ENCODE data around the gene FMNL2.

FMNL2 gene

DNA sequence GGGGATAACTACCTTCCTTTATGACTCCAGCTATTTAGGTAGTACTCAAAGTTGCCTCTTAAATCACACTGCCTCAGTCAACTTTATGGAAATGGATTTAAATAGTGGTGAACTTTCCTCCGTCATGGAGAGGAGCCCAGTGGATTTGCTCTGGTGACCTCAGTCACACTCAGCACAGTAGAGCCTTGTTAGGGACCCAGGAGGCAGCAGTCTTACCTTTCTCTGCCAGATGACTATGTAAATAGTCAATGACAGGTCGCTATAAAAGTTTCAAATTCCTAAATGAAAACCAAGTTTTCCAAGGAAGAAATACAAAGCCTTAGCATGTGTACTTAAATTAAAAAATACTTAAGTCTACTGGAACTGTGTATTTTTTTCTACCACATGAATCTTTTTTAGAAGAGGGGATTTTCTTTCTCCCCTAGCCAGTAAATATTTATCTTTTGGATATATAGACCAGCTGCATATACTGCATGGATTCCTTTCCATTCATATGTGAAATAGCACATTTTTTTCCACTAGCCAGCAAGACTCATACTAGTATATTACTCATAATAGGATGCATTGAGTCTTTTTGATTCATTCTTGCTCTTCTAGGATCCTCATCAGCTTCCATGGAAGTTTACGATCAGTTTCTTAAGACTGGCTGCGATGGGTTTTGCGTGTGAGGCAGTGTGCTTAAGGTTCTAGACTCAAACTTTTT lies 147.1 kb downstream of the FMNL2 start:
- H4K8ac ChIP-seq (ENCODE audit: low read depth, low read length) = no peak overlapping the region
- no peak overlapping the region for H3K27ac ChIP-seq (replicated peaks; ENCODE audit: low read length)
- no peak overlapping the region for H3K18ac ChIP-seq (ENCODE audit: low read length)
- no peak overlapping the region for H2BK120ac ChIP-seq (ENCODE audit: low read depth, low read length)
- peaks cover 7 to 25% of the 10 kb centered on the region in 2 donors for H3K4me1 ChIP-seq (ENCODE audit: control insufficient read depth in 2 of 2, insufficient read depth in 1 of 2, low read depth in 1 of 2, low read length in 2 of 2)
- no peaks in the 10 kb centered on the region for H3K9me3 ChIP-seq (replicated peaks in 1 of 2; ENCODE audit: control insufficient read depth in 2 of 2, insufficient read depth in 1 of 2, low read depth in 1 of 2, low read length in 2 of 2)
- no peak overlapping the region for H3K4me2 ChIP-seq (ENCODE audit: insufficient read depth, low read length, poor library complexity, severe bottlenecking)
- H3K4ac ChIP-seq (ENCODE audit: low read length) = no peak overlapping the region
- no peak overlapping the region for H2BK12ac ChIP-seq (ENCODE audit: low read length)
- no peak overlapping the region for H3K4me3 ChIP-seq (ENCODE audit: low read length in 2 of 2)
- H3K27me3 ChIP-seq (ENCODE audit: control insufficient read depth in 3 of 3, insufficient read depth in 3 of 3, low read depth in 1 of 3, low read length in 3 of 3) = no peaks in the 10 kb centered on the region
- no CpG with 5 or more reads among the region's 5 CpGs for WGBS, 2 donors (ENCODE audit: extremely low coverage in 2 of 2, insufficient read length in 2 of 2, insufficient replicate concordance in 1 of 2)
- H2AFZ ChIP-seq (ENCODE audit: low read length) = no peak overlapping the region
- H3K36me3 ChIP-seq (replicated peaks in 1 of 2; ENCODE audit: control insufficient read depth in 2 of 2, insufficient read depth in 2 of 2, low read length in 2 of 2) = peaks cover 0 to 6% of the 10 kb centered on the region in 2 donors
- H4K91ac ChIP-seq (ENCODE audit: low read depth, low read length, poor library complexity) = no peak overlapping the region
- no peak overlapping the region for H2BK5ac ChIP-seq (ENCODE audit: low read length)
- H3K79me1 ChIP-seq (ENCODE audit: low read depth, low read length) = peaks cover 4% of the 10 kb centered on the region
- DNase-seq (ENCODE audit: low spot score) = no peak
- H2BK15ac ChIP-seq (ENCODE audit: low read length) = no peak overlapping the region
- no peak overlapping the region for H3K14ac ChIP-seq (ENCODE audit: low read length)
- no peak overlapping the region for H3K23ac ChIP-seq (ENCODE audit: low read depth, low read length, poor library complexity)
- no peak overlapping the region for H3K9ac ChIP-seq (ENCODE audit: low read depth, low read length, poor library complexity)
- no peak overlapping the region for H2AK5ac ChIP-seq (ENCODE audit: low read depth, low read length)

DNA sequence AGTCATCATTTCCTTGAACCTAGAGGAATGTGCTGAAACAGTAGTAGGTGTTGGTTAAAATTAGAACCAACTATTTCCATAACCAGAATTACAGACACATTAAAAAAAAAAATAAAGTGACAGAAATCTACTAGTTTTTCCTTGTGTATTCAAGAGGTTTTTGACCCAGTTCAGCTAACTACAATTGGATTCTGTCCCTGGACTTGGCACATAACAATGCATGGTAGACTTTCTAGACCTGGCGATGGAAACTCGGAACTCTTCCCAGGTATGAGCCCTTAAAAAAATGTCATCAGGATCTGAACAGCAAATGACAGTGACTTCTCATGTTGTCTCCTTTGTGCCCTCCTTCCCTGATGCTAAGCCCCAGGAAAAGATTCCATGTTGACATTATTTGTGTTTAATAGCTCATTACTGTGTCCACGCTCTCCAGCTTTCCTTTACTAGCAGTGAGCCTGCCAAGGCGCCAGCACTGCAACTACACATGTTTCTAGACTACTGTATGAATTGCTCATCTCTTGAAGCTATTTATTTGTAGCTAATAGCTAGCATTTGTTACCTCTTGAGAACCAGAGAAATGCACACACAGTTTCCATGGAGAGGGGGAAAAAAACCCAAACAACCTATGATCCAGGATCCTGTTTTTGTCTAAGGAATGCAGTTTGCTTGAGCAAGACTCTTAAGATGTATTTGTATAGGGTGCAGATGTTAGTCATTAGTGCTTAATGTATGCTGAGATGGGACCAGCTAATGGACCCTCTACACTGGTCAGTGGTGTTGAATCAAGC lies 148.5 kb downstream of the FMNL2 start:
- no peak overlapping the region for H2AFZ ChIP-seq (ENCODE audit: low read length)
- no peak overlapping the region for H3K14ac ChIP-seq (ENCODE audit: low read length)
- no peak overlapping the region for H2BK5ac ChIP-seq (ENCODE audit: low read length)
- no peak overlapping the region for H4K91ac ChIP-seq (ENCODE audit: low read depth, low read length, poor library complexity)
- H3K23ac ChIP-seq (ENCODE audit: low read depth, low read length, poor library complexity) = no peak overlapping the region
- no peak overlapping the region for H2BK12ac ChIP-seq (ENCODE audit: low read length)
- peaks cover 7 to 35% of the 10 kb centered on the region in 2 donors for H3K4me1 ChIP-seq (ENCODE audit: control insufficient read depth in 2 of 2, insufficient read depth in 1 of 2, low read depth in 1 of 2, low read length in 2 of 2)
- DNase-seq (ENCODE audit: low spot score) = no peak
- no CpG with 5 or more reads among the region's 4 CpGs for WGBS, 2 donors (ENCODE audit: extremely low coverage in 2 of 2, insufficient read length in 2 of 2, insufficient replicate concordance in 1 of 2)
- no peak overlapping the region for H2BK15ac ChIP-seq (ENCODE audit: low read length)
- H3K9ac ChIP-seq (ENCODE audit: low read depth, low read length, poor library complexity) = no peak overlapping the region
- H3K36me3 ChIP-seq (replicated peaks in 1 of 2; ENCODE audit: control insufficient read depth in 2 of 2, insufficient read depth in 2 of 2, low read length in 2 of 2) = peaks cover 0 to 6% of the 10 kb centered on the region in 2 donors
- peaks cover 4% of the 10 kb centered on the region for H3K79me1 ChIP-seq (ENCODE audit: low read depth, low read length)
- H3K27me3 ChIP-seq (ENCODE audit: control insufficient read depth in 3 of 3, insufficient read depth in 3 of 3, low read depth in 1 of 3, low read length in 3 of 3) = no peaks in the 10 kb centered on the region
- no peak overlapping the region for H3K4me2 ChIP-seq (ENCODE audit: insufficient read depth, low read length, poor library complexity, severe bottlenecking)
- no peak overlapping the region for H3K4ac ChIP-seq (ENCODE audit: low read length)
- no peaks in the 10 kb centered on the region for H3K9me3 ChIP-seq (replicated peaks in 1 of 2; ENCODE audit: control insufficient read depth in 2 of 2, insufficient read depth in 1 of 2, low read depth in 1 of 2, low read length in 2 of 2)
- H4K8ac ChIP-seq (ENCODE audit: low read depth, low read length) = no peak overlapping the region
- no peak overlapping the region for H2AK5ac ChIP-seq (ENCODE audit: low read depth, low read length)
- no peak overlapping the region for H3K27ac ChIP-seq (replicated peaks; ENCODE audit: low read length)
- H3K4me3 ChIP-seq (ENCODE audit: low read length in 2 of 2) = no peak overlapping the region
- no peak overlapping the region for H2BK120ac ChIP-seq (ENCODE audit: low read depth, low read length)
- no peak overlapping the region for H3K18ac ChIP-seq (ENCODE audit: low read length)

DNA sequence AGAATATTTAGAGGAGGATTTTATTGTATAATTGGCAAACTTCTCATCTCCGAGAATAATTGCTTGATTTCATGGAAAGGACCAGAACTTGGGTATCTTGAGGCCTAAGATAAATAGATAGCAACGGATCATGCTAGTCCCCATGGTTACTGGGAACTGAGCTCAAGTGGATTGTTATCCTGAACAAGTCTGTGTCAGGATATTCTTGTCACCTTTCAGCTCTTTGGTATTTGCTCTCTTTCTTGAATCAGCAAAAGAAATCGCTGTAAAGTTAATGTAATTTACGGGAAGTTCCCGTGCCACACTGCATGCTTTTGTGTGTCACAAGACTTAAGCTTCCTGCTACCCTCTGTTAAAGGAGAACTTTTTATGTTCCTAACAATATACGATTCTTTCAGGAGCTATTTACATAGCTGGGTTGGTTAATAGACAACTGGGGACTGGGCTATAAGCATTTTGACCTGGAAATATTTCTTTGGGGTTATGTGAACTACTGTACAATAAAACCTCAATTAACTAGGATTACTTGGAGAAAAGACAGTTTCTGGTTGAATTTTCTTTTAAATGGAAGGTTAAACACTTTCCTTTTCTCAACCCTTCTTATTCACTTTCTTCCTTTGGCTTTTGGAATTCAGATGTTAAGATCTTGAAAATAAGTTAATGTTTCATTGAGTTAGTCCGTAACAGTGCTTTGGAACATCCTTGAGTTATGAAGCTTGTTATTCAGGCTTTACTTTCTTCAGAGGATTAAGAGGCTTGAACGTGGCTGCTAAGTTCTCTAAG lies 151.2 kb downstream of the FMNL2 start:
- no peak overlapping the region for H4K8ac ChIP-seq (ENCODE audit: low read depth, low read length)
- no peak overlapping the region for H2BK15ac ChIP-seq (ENCODE audit: low read length)
- DNase-seq (ENCODE audit: low spot score) = no peak
- H3K18ac ChIP-seq (ENCODE audit: low read length) = no peak overlapping the region
- H3K14ac ChIP-seq (ENCODE audit: low read length) = no peak overlapping the region
- H3K23ac ChIP-seq (ENCODE audit: low read depth, low read length, poor library complexity) = no peak overlapping the region
- no peak overlapping the region for H3K27ac ChIP-seq (replicated peaks; ENCODE audit: low read length)
- H2AK5ac ChIP-seq (ENCODE audit: low read depth, low read length) = no peak overlapping the region
- no peak overlapping the region for H3K4me2 ChIP-seq (ENCODE audit: insufficient read depth, low read length, poor library complexity, severe bottlenecking)
- H3K9ac ChIP-seq (ENCODE audit: low read depth, low read length, poor library complexity) = no peak overlapping the region
- no peaks in the 10 kb centered on the region for H3K9me3 ChIP-seq (replicated peaks in 1 of 2; ENCODE audit: control insufficient read depth in 2 of 2, insufficient read depth in 1 of 2, low read depth in 1 of 2, low read length in 2 of 2)
- H2AFZ ChIP-seq (ENCODE audit: low read length) = no peak overlapping the region
- H3K4me3 ChIP-seq (ENCODE audit: low read length in 2 of 2) = no peak overlapping the region
- no CpG with 5 or more reads among the region's 8 CpGs for WGBS, 2 donors (ENCODE audit: extremely low coverage in 2 of 2, insufficient read length in 2 of 2, insufficient replicate concordance in 1 of 2)
- H3K4me1 ChIP-seq (ENCODE audit: control insufficient read depth in 2 of 2, insufficient read depth in 1 of 2, low read depth in 1 of 2, low read length in 2 of 2) = peaks cover 23 to 59% of the 10 kb centered on the region in 2 donors
- H3K79me1 ChIP-seq (ENCODE audit: low read depth, low read length) = peaks cover 2% of the 10 kb centered on the region
- H2BK5ac ChIP-seq (ENCODE audit: low read length) = no peak overlapping the region
- no peak overlapping the region for H2BK120ac ChIP-seq (ENCODE audit: low read depth, low read length)
- no peak overlapping the region for H2BK12ac ChIP-seq (ENCODE audit: low read length)
- H3K27me3 ChIP-seq (ENCODE audit: control insufficient read depth in 3 of 3, insufficient read depth in 3 of 3, low read depth in 1 of 3, low read length in 3 of 3) = no peaks in the 10 kb centered on the region
- H3K36me3 ChIP-seq (replicated peaks in 1 of 2; ENCODE audit: control insufficient read depth in 2 of 2, insufficient read depth in 2 of 2, low read length in 2 of 2) = no peaks in the 10 kb centered on the region
- H3K4ac ChIP-seq (ENCODE audit: low read length) = no peak overlapping the region
- H4K91ac ChIP-seq (ENCODE audit: low read depth, low read length, poor library complexity) = no peak overlapping the region
